ENCODE results near the gene PLCL1. TPM values are rescaled to one million over a fixed set of nuclear protein-coding genes. Genes with fewer than 3 reads are reported as not detected.
A peak's percentile ranks its signal among the peaks of the same experiment; 100 is the strongest.

The PLCL1 gene
- total RNA-seq, 1 donor from 2014 or later: 96.2 TPM

- no peak for ATAC-seq
These were observed 41.7 kb downstream of the PLCL1 start for GRCh38 chr2:197846128-197846527.

GRCh38 chr2:197846777-197847176 is 42.4 kb downstream of the PLCL1 start:
- ATAC-seq: no peak
- DNase-seq (ENCODE audit: missing footprints): no peak
- intact Hi-C loops (cut with DNase I): loop anchor here (5.0 kb wide), 1 partner anchor 39 kb away; no protein-coding TSS in a partner anchor

More at GRCh38 chr2:197846128-197846527, 41.7 kb downstream of the PLCL1 start:
- intact Hi-C loops (cut with DNase I): loop anchor here (5.0 kb wide), 1 partner anchor 39 kb away; no protein-coding TSS in a partner anchor
- no peak for DNase-seq (ENCODE audit: missing footprints)

GRCh38 chr2:197847651-197848401 is 43.4 kb downstream of the PLCL1 start:
- intact Hi-C loops (cut with DNase I): loop anchor here (5.0 kb wide), 1 partner anchor 41 kb away; no protein-coding TSS in a partner anchor
- peak; percentile 76 for ATAC-seq
- no peak for DNase-seq (ENCODE audit: missing footprints)

GRCh38 chr2:197848602-197849001 is 44.2 kb downstream of the PLCL1 start:
- intact Hi-C loops (cut with DNase I): loop anchor here (5.0 kb wide), 1 partner anchor 41 kb away; no protein-coding TSS in a partner anchor
- DNase-seq (ENCODE audit: missing footprints): no peak
- ATAC-seq: peak; percentile 33

GRCh38 chr2:197850882-197851450 is 46.6 kb downstream of the PLCL1 start:
- intact Hi-C loops (cut with DNase I): loop anchor here (5.0 kb wide), 1 partner anchor 106 kb away; no protein-coding TSS in a partner anchor
- no peak for DNase-seq (ENCODE audit: missing footprints)
- no peak for ATAC-seq

- intact Hi-C loops (cut with DNase I): loop anchor here (5.0 kb wide), 1 partner anchor 106 kb away; no protein-coding TSS in a partner anchor
- ATAC-seq (no peak), DNase-seq (ENCODE audit: missing footprints) (no peak)
These were observed 47.1 kb downstream of the PLCL1 start for GRCh38 chr2:197851451-197851850.

- ATAC-seq: peak; percentile 57
- DNase-seq (ENCODE audit: missing footprints): no peak
- intact Hi-C loops (cut with DNase I): loop anchor here (5.0 kb wide), 1 partner anchor 105 kb away; no protein-coding TSS in a partner anchor
These were observed 47.7 kb downstream of the PLCL1 start for GRCh38 chr2:197852108-197852507.

- no peak for DNase-seq (ENCODE audit: missing footprints)
- intact Hi-C loops (cut with DNase I): loop anchor here (5.0 kb wide), 1 partner anchor 104 kb away; no protein-coding TSS in a partner anchor
- ATAC-seq: no peak
These were observed 49.2 kb downstream of the PLCL1 start for GRCh38 chr2:197853549-197853948.

GRCh38 chr2:197857476-197858107 is 53.2 kb downstream of the PLCL1 start:
- ATAC-seq: no peak

GRCh38 chr2:197858607-197859140 is 54.3 kb downstream of the PLCL1 start:
- ATAC-seq (no peak), DNase-seq (ENCODE audit: missing footprints) (no peak)
- intact Hi-C loops (cut with DNase I): no loop called here

More at GRCh38 chr2:197857476-197858107, 53.2 kb downstream of the PLCL1 start:
- DNase-seq (ENCODE audit: missing footprints): no peak
- intact Hi-C loops (cut with DNase I): no loop called here

- ATAC-seq: no peak
- DNase-seq (ENCODE audit: missing footprints): no peak
- intact Hi-C loops (cut with DNase I): no loop called here
These were observed 58.0 kb downstream of the PLCL1 start for GRCh38 chr2:197862246-197862955.

GRCh38 chr2:197863744-197864143 is 59.4 kb downstream of the PLCL1 start:
- intact Hi-C loops (cut with DNase I): no loop called here
- no peak for ATAC-seq
- no peak for DNase-seq (ENCODE audit: missing footprints)

- intact Hi-C loops (cut with DNase I): no loop called here
- ATAC-seq (no peak), DNase-seq (ENCODE audit: missing footprints) (no peak)
These were observed 62.1 kb downstream of the PLCL1 start for GRCh38 chr2:197866455-197866854.

GRCh38 chr2:197867033-197867432 is 62.6 kb downstream of the PLCL1 start:
- DNase-seq (ENCODE audit: missing footprints): no peak
- intact Hi-C loops (cut with DNase I): no loop called here
- ATAC-seq: no peak

- intact Hi-C loops (cut with DNase I): no loop called here
These were observed 63.2 kb downstream of the PLCL1 start for GRCh38 chr2:197867624-197868023.

GRCh38 chr2:197868206-197868605 is 63.8 kb downstream of the PLCL1 start:
- ATAC-seq (no peak), DNase-seq (ENCODE audit: missing footprints) (no peak)
- intact Hi-C loops (cut with DNase I): no loop called here

More at GRCh38 chr2:197867624-197868023, 63.2 kb downstream of the PLCL1 start:
- no peak for DNase-seq (ENCODE audit: missing footprints)
- ATAC-seq: peak; percentile 34

GRCh38 chr2:197869041-197869440 is 64.6 kb downstream of the PLCL1 start:
- DNase-seq (ENCODE audit: missing footprints) (no peak), ATAC-seq (no peak)
- intact Hi-C loops (cut with DNase I): no loop called here

- no peak for DNase-seq (ENCODE audit: missing footprints)
- ATAC-seq: peak; percentile 63
- intact Hi-C loops (cut with DNase I): no loop called here
These were observed 65.2 kb downstream of the PLCL1 start for GRCh38 chr2:197869501-197870111.

All from Right ventricle myocardium inferior (tissue), 1 donor.